ENCODE results near the gene ADGRV1.
"Not testable (repeated sequence)": the region's sequence is repeated elsewhere in the genome, so short reads cannot be mapped to it uniquely, and the experiment has no call there.

ADGRV1 gene

DNA sequence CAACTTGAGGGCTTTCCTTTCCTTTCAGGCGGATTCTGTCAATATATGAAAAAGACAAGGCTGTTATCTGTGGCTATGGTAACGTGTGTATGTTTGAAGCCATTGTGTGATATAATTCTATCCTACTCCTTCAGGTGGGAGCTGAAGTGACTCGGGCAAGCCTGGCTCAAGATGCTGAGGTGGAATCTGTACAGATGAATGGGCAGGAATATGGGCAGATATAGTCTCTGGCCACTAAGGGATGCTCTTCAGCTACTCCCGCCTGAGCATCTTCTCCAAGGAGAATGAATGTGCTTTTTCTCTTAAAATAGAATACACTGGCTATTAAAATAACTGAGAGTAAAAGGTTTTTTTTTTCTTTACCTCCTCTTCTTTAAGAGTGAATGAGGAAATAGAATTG lies 244.8 kb downstream of the ADGRV1 start:
- FAIRE-seq (no peak), DNase-seq (ENCODE audit: low spot score) (no peak)

DNA sequence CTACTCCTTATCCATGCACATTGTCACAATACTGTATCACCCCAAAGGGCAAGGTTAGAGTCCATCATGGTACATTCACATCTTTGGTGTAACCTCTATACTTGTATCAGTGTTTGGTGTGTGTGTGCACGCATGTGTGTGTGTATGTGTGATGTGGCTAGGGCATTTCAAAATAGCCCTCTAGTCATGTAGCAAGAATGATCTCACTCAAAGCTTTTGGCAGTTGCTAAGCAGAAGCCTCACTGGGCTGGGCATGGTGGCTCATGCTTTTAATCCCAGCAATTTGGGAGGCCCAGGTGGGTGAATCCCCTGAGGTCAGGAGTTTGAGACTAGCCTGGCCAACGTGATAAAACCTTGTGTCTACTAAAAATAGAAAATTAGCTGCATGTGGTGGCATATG lies 245.3 kb downstream of the ADGRV1 start:
- DNase-seq (ENCODE audit: low spot score) (no peak), FAIRE-seq (no peak)

DNA sequence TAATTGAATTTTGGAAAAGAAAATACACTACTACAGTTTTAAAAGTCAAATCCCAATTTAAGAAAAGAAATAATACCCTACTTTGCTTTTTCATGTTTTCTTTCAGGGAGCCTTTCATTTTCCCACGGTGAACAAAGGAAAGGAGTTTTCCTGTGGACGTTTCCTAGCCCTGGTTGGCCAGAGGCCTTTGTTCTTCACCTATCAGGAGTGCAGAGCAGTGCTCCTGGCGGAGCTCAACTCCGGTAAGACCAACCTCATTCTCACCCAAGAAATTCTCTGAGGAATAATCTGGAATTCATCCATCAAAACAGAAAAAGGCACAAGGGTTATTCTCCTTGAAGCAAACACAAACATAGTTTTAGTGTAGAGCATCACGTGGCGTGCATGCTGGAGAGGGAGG lies 248.9 kb downstream of the ADGRV1 start:
- no peak for FAIRE-seq
- no peak for DNase-seq (ENCODE audit: low spot score)

DNA sequence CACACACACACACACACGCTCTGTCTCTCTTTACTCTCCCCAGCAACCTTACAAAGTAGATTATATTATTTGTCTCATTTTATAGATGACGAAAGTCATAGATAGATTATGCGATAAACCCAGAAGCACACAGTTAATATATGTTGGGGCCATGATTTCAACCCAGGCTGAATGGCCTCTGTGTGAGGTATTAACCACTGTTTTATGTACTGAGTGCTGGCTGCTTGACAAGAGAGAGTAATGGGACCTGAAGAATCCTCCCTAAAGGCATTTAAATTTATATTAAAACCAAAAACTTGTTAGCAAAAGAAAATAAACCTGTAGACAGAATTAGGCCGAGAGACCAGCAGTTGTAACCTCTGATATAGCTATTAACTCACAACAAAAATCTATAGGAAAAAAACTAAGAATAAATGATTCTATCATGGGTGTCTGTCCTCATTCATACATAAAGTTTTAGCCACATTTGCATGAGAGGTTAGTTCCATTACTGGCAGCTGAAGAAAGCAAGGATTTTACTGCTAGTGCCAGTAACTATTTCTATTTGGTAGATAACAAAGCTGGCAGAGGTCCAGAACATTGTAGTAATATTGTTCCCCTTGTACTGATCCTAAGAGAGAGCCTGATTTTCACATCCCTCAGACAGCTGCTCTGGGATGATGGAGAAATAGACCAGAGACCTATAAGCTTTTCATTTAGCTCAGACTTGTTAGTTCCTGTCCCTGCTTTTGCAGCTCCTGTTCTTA lies 250.9 kb downstream of the ADGRV1 start:
- DNase-seq (ENCODE audit: low spot score): no peak
- FAIRE-seq: no peak

DNA sequence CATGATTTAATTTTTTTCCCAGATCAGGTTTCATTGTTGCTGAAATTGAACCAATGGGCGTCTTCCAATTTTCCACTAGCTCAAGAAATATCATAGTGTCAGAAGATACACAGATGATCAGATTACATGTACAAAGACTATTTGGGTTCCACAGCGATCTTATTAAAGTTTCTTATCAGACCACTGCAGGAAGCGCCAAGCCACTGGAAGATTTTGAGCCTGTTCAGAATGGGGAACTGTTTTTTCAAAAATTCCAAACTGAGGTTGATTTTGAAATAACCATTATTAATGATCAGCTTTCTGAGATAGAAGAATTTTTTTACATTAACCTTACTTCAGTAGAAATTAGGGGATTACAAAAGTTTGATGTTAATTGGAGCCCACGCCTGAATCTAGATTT lies 251.6 kb downstream of the ADGRV1 start:
- no peak for FAIRE-seq
- no peak for DNase-seq (ENCODE audit: low spot score)

DNA sequence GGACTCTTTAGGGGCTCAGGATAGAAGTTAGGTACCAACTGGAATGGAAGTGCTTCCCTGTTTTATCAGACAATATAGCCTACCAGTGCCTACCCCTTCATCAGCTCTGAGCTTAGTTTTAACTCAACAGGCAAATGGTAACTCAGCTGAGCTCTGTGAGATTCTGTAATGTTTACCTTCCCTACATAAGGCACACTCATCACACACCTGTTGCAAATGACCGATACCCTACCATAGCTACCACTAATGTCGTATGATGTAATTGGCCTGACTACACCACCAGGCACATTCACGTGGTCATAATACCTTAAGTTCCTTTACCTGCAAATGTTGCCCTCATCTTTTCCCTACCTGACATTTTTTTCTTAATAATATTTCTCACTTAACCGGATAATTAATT lies 254.8 kb downstream of the ADGRV1 start:
- FAIRE-seq (no peak), DNase-seq (ENCODE audit: low spot score) (no peak)

DNA sequence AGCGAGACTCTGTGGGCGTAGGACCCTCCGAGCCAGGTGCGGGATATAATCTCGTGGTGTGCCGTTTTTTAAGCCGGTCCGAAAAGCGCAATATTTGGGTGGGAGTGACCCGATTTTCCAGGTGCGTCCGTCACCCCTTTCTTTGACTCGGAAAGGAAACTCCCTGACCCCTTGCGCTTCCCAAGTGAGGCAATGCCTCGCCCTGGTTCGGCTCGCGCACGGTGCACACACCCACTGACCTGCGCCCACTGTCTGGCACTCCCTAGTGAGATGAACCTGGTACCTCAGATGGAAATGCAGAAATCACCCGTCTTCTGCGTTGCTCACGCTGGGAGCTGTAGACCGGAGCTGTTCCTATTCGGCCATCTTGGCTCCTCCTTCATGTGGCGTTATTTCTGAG lies 263.5 kb downstream of the ADGRV1 start:
- not testable (repeated sequence) for FAIRE-seq; DNase-seq (ENCODE audit: low spot score)

DNA sequence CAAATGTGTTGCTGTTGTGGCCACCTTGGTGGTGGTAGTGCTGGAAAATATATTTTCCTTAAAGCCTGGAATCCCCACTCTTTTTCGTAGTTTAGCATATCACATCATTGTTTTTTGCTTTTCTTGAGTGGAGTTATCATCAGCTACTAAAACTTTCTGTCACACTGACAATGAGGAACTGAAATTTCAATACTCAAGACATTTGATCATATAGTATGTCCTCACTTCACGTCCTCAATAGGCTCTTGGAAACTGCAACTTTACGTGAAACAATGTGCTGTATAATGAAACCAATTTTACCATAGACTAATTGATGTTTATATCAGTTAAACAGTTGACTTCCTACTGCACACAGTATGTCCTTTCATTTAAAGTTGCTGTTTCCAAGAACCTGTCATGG lies 265.8 kb downstream of the ADGRV1 start:
- no peak for DNase-seq (ENCODE audit: low spot score)

DNA sequence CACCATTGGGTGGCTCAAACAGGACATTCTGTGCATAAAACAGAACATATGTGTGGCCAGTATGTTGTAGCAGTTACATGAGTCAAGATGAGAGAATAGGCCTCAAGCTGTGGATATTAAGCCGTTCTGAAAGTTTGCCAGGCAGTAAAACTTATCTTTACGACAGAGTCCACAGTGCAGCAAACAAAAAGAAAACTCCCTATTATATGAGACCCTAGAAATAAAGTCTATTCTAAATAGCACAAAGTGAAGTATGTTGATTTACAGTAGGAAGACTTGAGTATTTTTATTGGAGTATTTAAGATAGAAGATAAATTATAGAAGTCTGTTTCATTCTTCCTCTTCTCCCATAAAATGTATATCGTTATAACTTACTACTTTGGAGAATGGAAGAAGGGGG lies 271.5 kb downstream of the ADGRV1 start:
- FAIRE-seq: no peak
- DNase-seq (ENCODE audit: low spot score): no peak

More for the DNA sequence above, 265.8 kb downstream of the ADGRV1 start:
- no peak for FAIRE-seq

DNA sequence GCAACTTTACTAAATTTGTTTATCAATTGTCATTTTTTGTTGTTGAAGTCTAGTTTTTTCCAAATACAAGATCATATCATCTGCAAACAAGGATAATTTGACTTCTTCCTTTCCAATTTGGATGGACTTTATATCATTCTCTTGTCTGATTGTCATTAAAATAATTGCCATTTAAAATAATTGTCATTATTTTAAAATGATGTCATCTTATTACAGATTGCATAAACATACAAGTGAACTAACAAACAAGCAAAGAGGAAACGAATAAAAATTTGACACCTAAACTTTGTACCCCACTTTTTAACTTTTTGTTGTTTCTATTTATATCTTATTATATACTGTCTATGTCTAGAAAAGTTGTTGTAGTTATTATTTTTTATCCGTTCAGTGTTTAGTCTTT lies 275.2 kb downstream of the ADGRV1 start:
- DNase-seq (ENCODE audit: low spot score) (no peak), FAIRE-seq (no peak)

DNA sequence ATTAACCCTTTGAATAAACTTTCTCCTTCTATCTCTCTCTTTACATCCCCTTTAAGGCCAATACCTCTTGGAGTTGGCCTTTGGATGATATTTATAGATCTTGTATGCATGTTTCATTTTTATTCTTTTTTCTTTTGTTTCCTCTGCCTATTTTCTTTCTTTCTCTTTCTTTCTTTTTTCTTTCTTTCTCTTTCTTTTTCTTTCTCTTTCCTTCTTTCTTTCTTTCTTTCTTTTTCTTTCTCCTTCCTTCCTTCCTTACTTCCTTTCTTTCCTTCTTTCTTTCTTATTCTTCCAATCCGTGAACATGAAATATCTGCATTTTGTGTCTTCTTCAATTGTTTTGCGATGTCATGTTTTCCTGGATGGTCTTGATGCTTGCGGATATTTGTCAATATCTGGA lies 276.1 kb downstream of the ADGRV1 start:
- FAIRE-seq: no peak
- DNase-seq (ENCODE audit: low spot score): no peak

DNA sequence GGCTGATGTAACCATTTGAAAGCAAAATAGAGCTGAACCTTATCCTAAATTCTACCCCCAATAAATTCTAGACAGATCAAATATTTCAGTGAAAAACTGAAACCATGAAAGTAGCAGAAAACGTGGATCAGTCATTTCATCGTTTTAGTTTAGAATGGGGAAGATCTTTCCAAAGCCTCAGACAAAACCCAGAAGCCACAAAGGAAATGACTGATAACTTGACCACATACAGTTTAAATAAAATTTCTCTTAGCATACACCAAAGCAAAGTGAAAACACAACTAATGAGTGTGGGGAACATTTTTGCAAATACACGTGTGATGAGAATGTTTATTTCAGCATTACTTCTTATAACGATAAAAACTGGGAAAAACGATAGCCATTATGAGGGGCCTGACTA lies 284.8 kb downstream of the ADGRV1 start:
- FAIRE-seq (no peak), DNase-seq (ENCODE audit: low spot score) (no peak)

DNA sequence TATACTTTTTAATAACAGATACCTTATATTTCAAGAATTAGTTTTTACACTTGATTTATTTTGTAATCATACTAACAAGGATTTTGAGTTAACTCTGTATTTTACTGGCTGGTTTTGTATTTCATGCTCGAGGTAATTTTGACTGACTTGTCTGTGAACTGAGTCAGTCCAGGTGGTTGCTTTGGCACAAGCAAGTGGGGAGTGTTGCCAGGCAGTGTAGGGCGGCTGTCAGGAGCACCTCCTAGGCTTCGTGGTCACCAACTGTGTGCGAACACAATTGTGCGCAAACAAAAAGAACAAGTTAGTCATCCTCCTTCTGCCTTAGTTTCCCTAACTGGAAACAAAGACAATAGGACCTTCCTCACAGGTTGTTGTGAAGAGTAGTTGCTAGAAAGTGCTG lies 286.3 kb downstream of the ADGRV1 start:
- DNase-seq (ENCODE audit: low spot score) (no peak), FAIRE-seq (no peak)

DNA sequence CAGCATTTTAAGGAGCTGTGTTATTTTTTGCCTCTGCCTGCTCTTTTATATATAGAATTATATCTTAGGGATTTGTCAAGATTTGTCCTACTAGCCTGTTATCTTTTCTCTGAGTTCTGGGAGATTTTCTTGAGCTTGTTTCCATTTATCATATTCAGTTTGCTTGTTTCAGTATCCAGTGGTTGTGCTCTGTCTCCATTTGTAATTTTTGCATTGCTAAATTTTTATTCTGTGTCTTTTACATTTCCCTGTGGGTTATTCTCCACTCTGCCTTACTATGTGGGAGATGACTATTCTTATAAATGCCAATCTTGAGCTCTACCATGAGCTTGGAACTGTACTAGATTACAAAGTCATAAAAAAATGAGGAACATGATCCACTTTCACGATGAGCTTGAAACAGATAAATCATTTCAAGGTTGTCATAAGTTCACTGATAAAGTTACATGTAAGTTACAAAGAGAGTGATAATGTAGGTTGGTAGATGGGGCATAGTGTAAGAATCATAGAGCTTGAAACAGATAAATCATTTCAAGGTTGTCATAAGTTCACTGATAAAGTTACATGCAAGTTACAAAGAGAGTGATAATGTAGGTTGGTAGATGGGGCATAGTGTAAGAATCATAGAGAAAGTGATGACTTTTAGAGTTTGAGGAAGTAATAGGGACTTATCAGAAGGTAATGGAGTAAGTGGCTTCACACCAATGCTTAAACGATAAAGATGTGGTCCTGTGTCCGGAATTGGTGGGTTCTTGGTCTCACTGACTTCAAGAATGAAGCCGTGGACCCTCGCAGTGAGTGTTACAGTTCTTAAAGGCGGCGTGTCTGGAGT lies 287.3 kb downstream of the ADGRV1 start:
- no peak for DNase-seq (ENCODE audit: low spot score)
- FAIRE-seq: no peak

DNA sequence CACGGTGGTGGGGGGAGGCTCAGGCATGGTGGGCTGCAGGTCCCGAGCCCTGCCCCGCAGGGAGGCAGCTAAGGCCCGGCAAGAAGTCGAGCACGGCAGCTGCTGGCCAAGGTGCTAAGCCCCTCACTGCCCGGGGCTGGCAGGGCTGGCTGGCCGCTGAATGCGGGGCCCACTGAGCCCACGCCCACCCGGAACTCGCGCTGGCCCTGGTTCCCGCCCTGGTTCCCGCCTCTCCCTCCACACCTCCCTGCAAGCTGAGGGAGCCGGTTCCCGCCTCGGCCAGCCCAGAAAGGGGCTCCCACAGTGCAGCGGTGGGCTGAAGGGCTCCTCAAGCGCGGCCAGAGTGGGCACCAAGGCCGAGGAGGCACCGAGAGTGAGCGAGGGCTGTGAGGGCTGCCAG lies 289.0 kb downstream of the ADGRV1 start:
- not testable (repeated sequence) for DNase-seq (ENCODE audit: low spot score); FAIRE-seq

DNA sequence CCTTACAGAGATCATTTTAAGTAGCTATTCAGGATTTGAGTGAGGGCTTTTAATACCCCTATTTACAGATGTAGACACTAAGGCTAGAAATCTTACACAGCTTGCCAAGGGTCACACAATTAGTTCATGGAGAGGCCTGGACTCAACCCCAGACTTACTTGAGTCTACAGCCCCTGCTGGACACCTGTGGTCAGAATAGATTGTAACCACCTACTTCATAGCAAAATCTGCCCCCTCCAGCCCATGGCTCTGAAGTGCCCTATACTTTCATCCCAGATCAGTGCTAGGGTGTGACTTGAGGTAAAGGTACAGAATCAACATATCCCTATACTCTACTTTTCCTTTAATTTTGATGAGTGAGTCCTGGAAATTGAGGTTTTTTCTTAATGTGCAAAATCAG lies 291.3 kb downstream of the ADGRV1 start:
- FAIRE-seq (no peak), DNase-seq (ENCODE audit: low spot score) (no peak)

DNA sequence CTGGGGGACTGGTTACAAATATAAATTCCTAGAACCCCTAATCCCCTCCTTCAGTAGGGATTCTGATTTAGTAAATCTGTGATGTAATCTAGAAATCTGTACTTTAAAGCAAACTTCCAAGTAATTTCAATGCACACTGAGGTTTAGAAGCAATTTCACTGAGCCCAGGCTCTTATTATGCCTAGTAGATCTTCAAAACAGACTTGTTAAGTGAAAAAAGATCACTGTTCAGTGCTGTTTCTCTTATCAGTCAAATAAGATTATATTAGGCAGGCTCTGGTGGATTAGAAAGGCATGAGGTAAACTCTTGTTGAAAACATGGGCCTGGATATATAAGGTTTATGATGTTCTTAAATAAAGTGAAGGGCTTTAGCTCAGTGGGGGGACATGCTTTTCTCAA lies 293.9 kb downstream of the ADGRV1 start:
- FAIRE-seq (no peak), DNase-seq (ENCODE audit: low spot score) (no peak)

DNA sequence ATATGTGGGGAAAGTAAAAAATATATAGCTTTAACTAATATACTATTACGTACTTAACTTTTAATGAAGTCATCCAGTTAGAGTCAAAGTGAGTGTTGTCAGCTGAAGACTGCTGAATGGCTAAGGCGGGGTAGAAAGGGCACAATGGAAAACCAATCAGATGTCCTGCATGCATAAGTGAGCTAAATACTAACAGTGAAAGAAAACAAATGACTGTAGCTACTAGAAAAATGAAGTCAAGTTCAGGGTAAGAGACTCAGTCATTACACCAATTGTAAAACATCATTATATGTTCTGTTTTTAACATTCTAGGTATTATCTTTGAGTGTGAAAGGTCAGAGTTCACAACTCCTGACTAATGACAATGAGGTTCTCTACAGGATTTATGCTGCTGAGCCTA lies 295.2 kb downstream of the ADGRV1 start:
- DNase-seq (ENCODE audit: low spot score) (no peak), FAIRE-seq (no peak)

DNA sequence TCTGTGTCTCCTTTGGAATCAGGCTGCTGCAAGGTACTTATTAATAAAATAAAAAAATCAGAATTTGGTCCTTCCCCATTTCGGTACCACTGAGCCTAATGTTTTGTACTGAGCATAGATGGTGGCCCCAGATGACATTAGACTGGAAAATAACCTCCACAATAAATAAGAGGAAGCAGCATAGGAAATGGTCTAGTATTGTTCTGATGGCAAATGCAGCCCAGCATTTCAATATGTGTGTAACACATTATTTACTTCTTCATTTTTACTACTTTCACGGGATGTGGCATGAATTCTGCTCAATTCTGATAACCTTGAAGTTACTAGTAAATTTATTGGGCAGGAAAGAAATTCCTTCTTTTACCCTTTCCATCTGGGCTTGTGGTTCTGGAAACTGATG lies 295.6 kb downstream of the ADGRV1 start:
- no peak for FAIRE-seq
- DNase-seq (ENCODE audit: low spot score): no peak

DNA sequence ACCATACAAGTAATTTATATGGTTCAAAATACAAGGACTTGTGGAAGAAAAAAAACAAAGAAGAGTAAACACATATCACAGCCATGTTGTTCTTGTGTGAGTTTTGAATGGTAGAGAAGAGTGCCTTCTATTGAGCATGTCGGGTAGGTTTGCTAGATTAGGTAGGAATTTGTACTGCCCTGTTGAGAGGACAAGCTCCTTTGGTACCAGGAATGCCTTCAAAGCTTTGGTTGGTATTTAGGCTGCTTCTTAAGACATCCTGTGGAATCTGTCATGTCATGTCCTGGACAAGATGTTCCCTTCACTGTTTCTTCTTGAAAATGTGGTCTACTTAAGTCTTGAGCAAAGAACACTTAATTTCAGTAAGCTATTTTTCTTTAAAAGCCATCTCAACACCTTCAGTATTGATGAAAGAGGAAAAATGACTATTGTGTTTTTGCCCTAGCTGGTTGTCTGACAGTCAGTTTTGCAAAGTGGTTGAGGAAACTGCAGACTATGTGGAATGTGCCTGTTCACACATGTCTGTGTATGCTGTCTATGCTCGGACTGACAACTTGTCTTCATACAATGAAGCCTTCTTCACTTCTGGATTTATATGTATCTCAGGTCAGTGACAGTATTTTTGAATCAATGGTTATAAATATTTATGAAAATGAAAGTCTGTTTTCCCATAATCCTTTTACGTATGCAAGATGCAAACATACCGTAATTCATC lies 296.9 kb downstream of the ADGRV1 start:
- FAIRE-seq: no peak

DNA sequence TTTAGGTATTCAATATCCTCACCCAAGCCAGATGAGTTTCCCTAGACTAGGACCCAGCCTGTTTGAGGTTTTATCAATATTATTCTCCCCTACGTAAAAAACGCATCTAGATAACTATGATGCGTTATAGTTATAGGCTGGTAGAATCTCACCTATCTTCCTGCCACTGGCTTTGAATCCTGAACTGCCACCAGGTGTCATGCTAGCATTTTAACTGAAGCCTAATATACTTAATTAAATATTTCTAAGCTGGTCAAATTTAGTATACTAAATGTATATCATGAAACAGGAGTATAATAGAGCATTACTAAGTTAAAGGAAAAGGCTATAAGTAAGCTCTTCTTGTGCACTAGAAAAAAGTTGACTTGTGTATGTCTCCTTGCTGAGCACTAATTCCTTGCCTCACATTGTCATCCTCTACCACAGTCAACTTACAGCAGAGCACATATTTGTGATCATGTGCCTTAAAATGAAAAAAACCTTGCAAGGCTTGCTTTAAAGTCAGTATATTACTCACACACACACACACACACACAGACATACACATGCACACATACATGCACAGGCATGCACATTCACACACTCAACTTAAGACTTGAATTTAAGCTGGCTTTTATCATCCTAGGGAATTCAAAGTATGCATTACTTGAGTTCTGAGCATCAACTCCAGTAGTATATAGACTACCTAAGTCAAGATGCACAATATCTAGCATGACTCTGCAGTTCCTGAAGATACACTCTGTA lies 303.4 kb downstream of the ADGRV1 start:
- FAIRE-seq (no peak), DNase-seq (ENCODE audit: low spot score) (no peak)

More for the DNA sequence above, 296.9 kb downstream of the ADGRV1 start:
- DNase-seq (ENCODE audit: low spot score): no peak

DNA sequence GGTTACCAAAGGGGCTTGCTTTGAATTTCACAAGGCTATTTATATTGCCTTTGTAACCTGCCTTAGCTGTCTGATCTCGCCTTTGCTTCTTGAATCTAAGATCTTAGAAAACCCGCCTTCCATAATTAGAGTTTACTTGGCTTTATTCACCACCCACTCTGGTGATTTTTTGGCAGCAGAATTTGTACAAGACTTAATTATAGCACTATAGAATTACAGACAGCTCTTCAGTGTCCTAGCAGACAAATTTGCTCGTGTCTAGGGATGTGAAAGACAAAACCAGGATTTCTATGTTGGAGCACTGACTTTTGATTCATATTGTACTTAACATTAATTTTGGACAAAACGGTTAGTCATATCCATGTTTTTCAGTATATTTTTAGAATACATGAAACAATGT lies 306.6 kb downstream of the ADGRV1 start:
- FAIRE-seq (no peak), DNase-seq (ENCODE audit: low spot score) (no peak)

Data from RCC 7860 (cell line).